Stimulated activated CD4-positive, alpha-beta T cell treated with anti-CD3 and anti-CD28 coated beads, Interleukin-1b, Interleukin-23, amount 100 ng/mL, for 4 hours (primary cell): ENCODE measurements around the gene OLFML1.
"Not testable (repeated sequence)": the region's sequence is repeated elsewhere in the genome, so short reads cannot be mapped to it uniquely, and the experiment has no call there.

Experiments used
- DNase-seq, 2 donors: peaks; one replicate each; pipeline ENCODE4 v3.0.0-alpha.2; 2020; ENCODE audit warnings: low read depth in 2 of 2

Gene OLFML1

GRCh38 chr11:7512525-7513233 is 27.4 kb downstream of the OLFML1 start:
- DNase-seq, result no peak

- DNase-seq, result peak; percentile 76 to 83
These were observed 28.2 kb downstream of the OLFML1 start, which contains the start of gene PPFIBP2 for GRCh38 chr11:7513234-7514098. PPFIBP2 (plus strand) TSS chr11:7513999; CDS start chr11:7549476, 35,477 bp downstream.

GRCh38 chr11:7514099-7514591 is 28.8 kb downstream of the OLFML1 start:
- peak in 1 of 2 donors; percentile 6 for DNase-seq

GRCh38 chr11:7515447-7515886 is 30.2 kb downstream of the OLFML1 start:
- no peak for DNase-seq

- no peak for DNase-seq
These were observed 31.2 kb downstream of the OLFML1 start for GRCh38 chr11:7516475-7516874.

GRCh38 chr11:7517743-7518142 is 32.4 kb downstream of the OLFML1 start:
- DNase-seq, result not testable (repeated sequence)

GRCh38 chr11:7518811-7519562 is 33.7 kb downstream of the OLFML1 start:
- no peak for DNase-seq

- no peak for DNase-seq
These were observed 35.0 kb downstream of the OLFML1 start for GRCh38 chr11:7520011-7520942.

GRCh38 chr11:7520981-7521487 is 35.7 kb downstream of the OLFML1 start:
- no peak for DNase-seq

GRCh38 chr11:7522121-7522520 is 36.8 kb downstream of the OLFML1 start:
- no peak for DNase-seq

- no peak for DNase-seq
These were observed 37.2 kb downstream of the OLFML1 start for GRCh38 chr11:7522546-7522945.

- no peak for DNase-seq
These were observed 38.3 kb downstream of the OLFML1 start for GRCh38 chr11:7523416-7524210.

GRCh38 chr11:7524462-7525235 is 39.3 kb downstream of the OLFML1 start:
- no peak for DNase-seq

- DNase-seq, result no peak
These were observed 40.1 kb downstream of the OLFML1 start for GRCh38 chr11:7525424-7525823.

GRCh38 chr11:7527029-7527428 is 41.7 kb downstream of the OLFML1 start:
- DNase-seq, result no peak

GRCh38 chr11:7528514-7529049 is 43.3 kb downstream of the OLFML1 start:
- DNase-seq, result no peak

GRCh38 chr11:7530013-7530640 is 44.8 kb downstream of the OLFML1 start:
- no peak for DNase-seq

- no peak for DNase-seq
These were observed 45.7 kb downstream of the OLFML1 start for GRCh38 chr11:7531011-7531410.
